GM12892 (cell line): Measurements from ENCODE around the gene SUN1. TPM values are rescaled to one million over a fixed set of nuclear protein-coding genes. Genes with fewer than 3 reads are reported as not detected.

Experiments used
- DNase-seq: peaks from one replicate; pipeline ENCODE4 v3.0.0; 2011; ENCODE audit not compliant: insufficient read length
- FAIRE-seq: peaks from 2 replicates; lab custom pipeline; 2011; peaks lifted over from hg19 to GRCh38; lab: Jason Lieb, UNC
- POLR2A ChIP-seq: IDR thresholded peaks from 2 replicates; pipeline ENCODE4 v1.6.1; 2011; ENCODE audit warnings: low read depth, low read length, control low read depth
- POLR2AphosphoS5 ChIP-seq: IDR thresholded peaks from 2 replicates; pipeline ENCODE4 v1.6.1; 2011; ENCODE audit warnings: low read depth, low read length, control low read depth
- TAF1 ChIP-seq: IDR thresholded peaks from 2 replicates; pipeline ENCODE4 v1.6.1; 2011; ENCODE audit warnings: low read depth, mild to moderate bottlenecking, control low read depth, low read length, borderline replicate concordance
- polyA plus RNA-seq: library from polyadenylated mRNA; unstranded; fragments of >200 nt; gene quantifications from one replicate; pipeline ENCODE4 v1.2.1, GENCODE V29; 2012; ENCODE audit warnings: missing spikeins, inconsistent platforms; ENCODE audit not compliant: missing spikeins

The SUN1 gene
- 57.6 TPM for polyA plus RNA-seq

GRCh38 chr7:832167-832967 lies at the start of gene SUN1:
TSS of gene SUN1 (plus strand) at chr7:832476. CDS start at chr7:832525, 49 bp downstream.
- DNase-seq (peak; percentile 41), FAIRE-seq (peak; percentile 91)
- TF ChIP-seq TAF1 (no peak), POLR2AphosphoS5 (no peak), POLR2A (no peak)

DNA sequence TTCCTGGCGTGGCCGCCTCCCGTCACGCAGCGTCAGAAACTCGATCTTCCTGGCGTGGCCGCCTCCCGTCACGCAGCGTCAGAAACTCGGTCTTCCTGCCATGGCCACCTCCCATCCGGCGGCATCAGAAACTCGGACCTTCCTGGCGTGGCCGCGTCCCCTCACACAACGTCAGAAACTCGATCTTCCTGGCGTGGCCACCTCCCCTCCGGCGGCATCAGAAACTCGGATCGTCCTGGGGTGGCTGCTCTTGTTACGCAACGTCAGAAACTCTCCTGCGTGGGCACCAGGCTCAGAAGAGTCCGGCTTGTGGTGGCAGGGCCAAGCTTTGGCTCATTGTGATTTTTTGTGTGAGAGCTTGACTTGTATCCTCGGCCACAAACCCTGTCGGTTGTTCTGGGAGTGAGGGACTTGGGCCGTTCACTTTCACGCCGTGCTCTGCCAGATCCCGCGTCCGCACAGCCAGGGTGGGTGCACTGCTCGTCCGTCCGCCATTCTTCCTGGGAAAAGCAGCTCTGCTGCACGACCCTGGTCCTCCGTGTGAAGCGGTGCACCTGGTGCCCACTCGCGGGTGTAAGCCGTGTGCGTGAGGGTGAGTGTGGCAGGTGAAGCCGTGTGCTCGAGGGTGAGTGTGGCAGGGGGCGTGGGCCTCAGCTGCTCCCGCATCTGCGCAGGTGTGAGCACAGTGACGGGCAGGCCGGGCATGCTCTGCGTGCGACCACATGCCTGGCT lies 49.4 kb upstream of the SUN1 start:
- DNase-seq (no peak), FAIRE-seq (no peak)
- TF ChIP-seq POLR2A: no peak
- no peak for TF ChIP-seq TAF1
- no peak for TF ChIP-seq POLR2AphosphoS5

DNA sequence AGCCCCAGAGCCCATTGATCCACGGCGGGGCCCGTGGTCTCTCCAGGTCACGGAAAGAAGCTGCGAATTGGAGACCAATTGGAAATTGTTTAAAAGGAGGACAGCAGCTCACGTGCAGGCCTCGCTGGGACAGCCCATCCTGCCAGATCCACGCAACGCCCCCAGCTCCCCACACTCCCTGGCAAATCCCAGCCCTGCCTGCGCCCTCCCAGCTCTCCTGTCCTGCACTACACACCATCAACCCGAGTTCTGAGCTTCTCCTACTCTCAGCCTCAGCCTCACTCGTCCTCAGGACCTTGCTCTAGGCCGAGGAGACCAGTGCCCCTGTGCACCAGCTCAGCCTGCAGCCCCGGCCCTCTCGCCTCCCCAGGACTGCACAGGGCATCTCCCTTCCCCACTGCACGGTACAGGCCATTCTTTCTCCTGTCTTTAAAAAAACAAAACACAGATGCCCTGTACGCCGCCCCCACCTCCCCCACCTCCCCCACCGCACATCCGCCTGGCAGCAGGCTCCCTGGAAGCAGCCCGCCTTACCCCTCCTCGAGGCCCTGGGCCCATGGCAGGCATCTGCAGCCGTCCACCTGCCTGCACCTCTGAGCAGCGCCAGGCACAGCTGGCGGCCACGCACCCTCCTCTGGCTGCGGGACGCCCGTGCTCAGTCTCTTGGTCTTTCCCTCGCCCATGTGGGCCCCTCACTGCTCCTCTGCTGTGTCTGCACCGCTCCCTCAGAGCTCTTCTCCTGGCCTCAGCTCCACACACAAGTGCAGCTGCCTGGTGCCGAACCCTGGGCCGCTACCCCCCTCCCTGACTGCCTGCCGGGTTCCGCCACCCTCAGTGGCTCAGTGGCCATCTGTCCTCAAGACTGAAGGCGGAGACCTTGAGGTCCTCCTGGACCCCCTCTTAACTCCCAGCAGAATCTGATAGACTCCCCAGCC lies 48.5 kb upstream of the SUN1 start:
- DNase-seq (no peak), FAIRE-seq (no peak)
- TF ChIP-seq TAF1 (no peak), POLR2AphosphoS5 (no peak), POLR2A (no peak)

DNA sequence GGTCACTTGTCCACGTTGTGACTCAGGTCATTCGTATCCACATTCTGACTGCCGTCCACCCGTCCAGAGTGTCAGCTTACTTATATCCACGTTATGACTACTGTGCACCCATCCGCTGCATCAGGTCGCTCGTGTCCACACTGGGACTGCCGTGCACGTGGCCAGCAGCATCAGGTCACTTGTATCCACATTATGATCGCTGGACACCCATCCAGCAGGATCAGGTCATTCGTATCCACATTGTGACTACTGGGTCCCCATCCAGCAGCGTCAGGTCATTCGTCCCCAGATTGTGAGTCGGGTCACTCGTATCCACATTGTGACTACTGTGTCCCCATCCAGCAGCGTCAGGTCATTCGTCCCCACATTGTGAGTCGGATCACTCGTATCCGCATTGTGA lies 47.3 kb upstream of the SUN1 start:
- TF ChIP-seq POLR2A: no peak
- no peak for TF ChIP-seq POLR2AphosphoS5
- DNase-seq (no peak), FAIRE-seq (no peak)

- no peak for DNase-seq
- TF ChIP-seq TAF1 (no peak), POLR2A (no peak), POLR2AphosphoS5 (no peak)
- FAIRE-seq: no peak
Measured at GRCh38 chr7:785416-785815, 46.9 kb upstream of the SUN1 start.

DNA sequence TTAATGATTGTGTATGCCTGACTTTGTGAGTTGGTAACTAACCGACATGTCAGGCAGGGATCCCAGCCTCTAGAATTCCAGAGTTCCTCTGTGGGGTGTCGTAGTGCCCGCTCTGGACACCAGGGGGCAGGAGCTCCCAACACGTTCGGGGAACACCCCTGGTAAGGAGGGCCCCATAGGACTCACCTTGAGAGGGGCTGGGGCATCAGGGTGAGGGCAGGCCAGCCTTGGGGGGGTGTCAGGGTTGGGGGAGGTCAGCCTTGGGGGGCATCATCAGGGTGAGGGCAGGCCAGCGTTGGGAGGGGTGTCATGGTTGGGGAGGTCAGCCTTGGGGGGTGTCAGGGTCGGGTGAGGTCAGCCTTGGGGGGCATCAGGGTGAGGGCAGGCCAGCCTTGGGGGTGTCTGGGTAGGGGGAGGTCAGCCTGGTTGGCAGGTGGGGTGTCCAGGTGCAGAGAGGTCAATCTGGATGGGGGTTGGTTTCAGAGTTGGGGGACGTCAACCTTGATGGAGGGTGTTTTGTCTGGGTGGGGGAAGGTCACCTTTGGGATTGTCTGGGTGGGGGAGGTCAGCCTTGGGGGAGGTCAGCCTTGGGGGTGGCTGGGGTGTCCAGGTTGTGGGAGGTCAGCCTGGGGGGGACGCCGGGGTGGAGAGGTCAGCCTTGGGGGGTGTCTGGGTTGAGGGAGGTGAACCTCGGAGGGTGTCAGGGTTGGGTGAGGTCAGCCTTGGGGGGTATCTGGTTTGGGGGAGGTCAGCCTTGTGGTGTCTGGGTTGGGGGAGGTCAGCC lies 45.6 kb upstream of the SUN1 start:
- peak; percentile 85 for DNase-seq
- FAIRE-seq: peak; percentile 33
- TF ChIP-seq TAF1: no peak

- TF ChIP-seq POLR2AphosphoS5 (no peak), TAF1 (no peak), POLR2A (no peak)
- DNase-seq: no peak
- FAIRE-seq: no peak
Measured at GRCh38 chr7:787332-788240, 44.7 kb upstream of the SUN1 start.

DNA sequence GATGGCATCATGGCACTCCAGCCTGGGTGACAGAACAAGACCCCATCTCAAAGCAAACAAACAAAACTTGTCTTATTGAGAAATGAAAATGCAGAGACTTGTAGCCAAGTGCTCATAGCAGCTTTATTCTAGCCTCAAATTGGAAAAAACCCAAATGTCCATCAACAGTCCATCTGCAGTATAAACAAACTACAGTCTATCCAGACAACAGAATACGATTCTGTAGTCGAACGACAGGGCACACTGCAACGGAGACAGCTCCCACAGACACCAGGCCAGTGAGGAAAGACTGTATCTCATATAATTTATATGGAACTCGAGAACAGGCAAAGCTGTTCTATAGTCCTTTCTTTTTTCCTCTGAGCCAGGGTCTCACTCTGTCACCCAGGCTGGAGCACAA lies 40.8 kb upstream of the SUN1 start:
- TF ChIP-seq TAF1: no peak
- no peak for TF ChIP-seq POLR2AphosphoS5
- no peak for TF ChIP-seq POLR2A
- FAIRE-seq (no peak), DNase-seq (no peak)

DNA sequence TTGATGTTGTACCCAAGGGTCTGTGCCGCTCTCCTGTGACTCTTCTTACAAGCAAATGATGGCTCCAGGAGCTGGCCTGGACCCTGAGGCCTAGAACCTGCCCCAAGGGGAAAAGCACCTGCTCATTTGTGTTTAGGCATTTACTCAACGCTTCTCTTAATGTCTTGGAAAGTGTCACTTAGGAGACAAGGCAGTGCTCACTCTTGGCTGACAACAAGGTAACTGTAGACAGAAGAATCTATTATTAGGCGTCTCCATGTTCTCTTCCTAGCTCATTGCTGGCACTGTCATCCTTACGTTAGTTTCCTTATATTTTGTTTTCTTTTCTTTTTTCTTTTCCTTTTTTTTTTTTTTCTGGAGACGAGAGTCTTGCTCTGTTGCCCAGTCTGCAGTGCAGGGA lies 38.1 kb upstream of the SUN1 start:
- FAIRE-seq (no peak), DNase-seq (no peak)
- TF ChIP-seq POLR2AphosphoS5 (no peak), TAF1 (no peak), POLR2A (no peak)
